Effector memory CD4-positive, alpha-beta T cell (primary cell): ENCODE data around the gene MMP25.
"Not testable (repeated sequence)": the region's sequence is repeated elsewhere in the genome, so short reads cannot be mapped to it uniquely, and the experiment has no call there.

ENCODE experiments used
- DNase-seq, 3 donors: peaks; one replicate each; pipeline ENCODE4 v3.0.0-alpha.2; 2020
- H3K27ac ChIP-seq: 2 replicates; pipeline ENCODE4 v1.7.0; 2013; ENCODE audit warnings: mild to moderate bottlenecking, low read length, moderate library complexity; ENCODE audit not compliant: insufficient read depth, poor library complexity, severe bottlenecking
- H3K27me3 ChIP-seq: replicated peaks from 2 replicates; pipeline ENCODE4 v1.7.0; 2013; ENCODE audit warnings: mild to moderate bottlenecking, low read length; ENCODE audit not compliant: insufficient read depth, control insufficient read depth, poor library complexity, severe bottlenecking
- H3K36me3 ChIP-seq: 2 replicates; pipeline ENCODE4 v1.7.0; 2013; ENCODE audit warnings: mild to moderate bottlenecking, low read length, moderate library complexity; ENCODE audit not compliant: control insufficient read depth, insufficient read depth
- H3K4me1 ChIP-seq: 2 replicates; pipeline ENCODE4 v1.7.0; 2013; ENCODE audit warnings: low read length, mild to moderate bottlenecking; ENCODE audit not compliant: control insufficient read depth, insufficient read depth, poor library complexity, severe bottlenecking
- H3K4me3 ChIP-seq: 2 replicates; pipeline ENCODE4 v1.7.0; 2013; ENCODE audit warnings: low read length, low read depth, mild to moderate bottlenecking; ENCODE audit not compliant: insufficient read depth, poor library complexity, severe bottlenecking
- H3K9me3 ChIP-seq: 2 replicates; pipeline ENCODE4 v1.7.0; 2013; ENCODE audit warnings: mild to moderate bottlenecking, low read length, moderate library complexity; ENCODE audit not compliant: control insufficient read depth

The MMP25 gene

DNA sequence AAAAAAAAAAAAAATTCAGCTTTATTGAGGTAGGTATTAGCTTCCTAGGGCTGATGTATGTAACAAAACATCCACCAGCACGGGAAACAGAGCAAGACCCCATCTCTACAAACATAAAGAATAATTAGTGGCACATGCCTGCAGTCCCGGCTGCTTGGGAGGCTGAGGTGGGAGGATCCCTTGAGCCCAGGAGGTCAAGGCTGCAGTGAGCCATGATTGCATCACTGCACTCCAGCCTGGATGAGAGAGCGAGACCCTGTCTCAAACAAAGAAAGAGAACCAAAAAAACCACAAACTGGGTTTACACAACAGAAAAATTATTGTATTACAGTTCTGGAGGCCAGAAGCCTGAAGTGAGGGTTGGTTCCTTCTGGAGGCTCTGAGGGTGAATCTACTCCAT lies 4.0 kb upstream of the MMP25 start:
- no peak for DNase-seq
- Histone ChIP-seq H3K27me3 (peaks cover 47% of the 10 kb centered on the region), H3K9me3 (no peaks in the 10 kb centered on the region), H3K4me3 (no peak overlapping the region), H3K4me1 (peaks cover 16% of the 10 kb centered on the region), H3K36me3 (no peaks in the 10 kb centered on the region), H3K27ac (no peak overlapping the region)

DNA sequence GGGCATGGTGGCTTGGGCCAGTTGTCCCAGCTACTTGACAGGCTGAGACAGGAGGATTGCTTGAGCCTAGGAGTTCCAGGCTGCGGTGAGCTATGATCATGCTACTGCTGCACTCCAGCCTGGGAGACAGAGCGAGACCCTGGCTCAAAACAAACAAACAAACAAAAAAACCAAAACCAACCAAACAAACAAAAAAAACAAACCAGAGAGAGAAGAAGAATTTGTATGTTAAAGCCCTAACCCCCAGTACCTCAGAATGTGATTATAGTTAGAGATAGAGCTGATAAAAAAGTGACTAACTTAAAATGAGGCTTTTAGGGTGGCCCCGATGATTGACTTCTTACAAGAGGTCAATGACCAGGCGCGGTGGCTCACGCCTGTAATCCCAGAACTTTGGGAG lies 1.7 kb upstream of the MMP25 start:
- Histone ChIP-seq H3K4me3 (no peak overlapping the region), H3K9me3 (no peaks in the 10 kb centered on the region), H3K36me3 (no peaks in the 10 kb centered on the region), H3K27me3 (peaks cover 32% of the 10 kb centered on the region), H3K4me1 (peaks cover 16% of the 10 kb centered on the region), H3K27ac (no peak overlapping the region)
- DNase-seq, result no peak

DNA sequence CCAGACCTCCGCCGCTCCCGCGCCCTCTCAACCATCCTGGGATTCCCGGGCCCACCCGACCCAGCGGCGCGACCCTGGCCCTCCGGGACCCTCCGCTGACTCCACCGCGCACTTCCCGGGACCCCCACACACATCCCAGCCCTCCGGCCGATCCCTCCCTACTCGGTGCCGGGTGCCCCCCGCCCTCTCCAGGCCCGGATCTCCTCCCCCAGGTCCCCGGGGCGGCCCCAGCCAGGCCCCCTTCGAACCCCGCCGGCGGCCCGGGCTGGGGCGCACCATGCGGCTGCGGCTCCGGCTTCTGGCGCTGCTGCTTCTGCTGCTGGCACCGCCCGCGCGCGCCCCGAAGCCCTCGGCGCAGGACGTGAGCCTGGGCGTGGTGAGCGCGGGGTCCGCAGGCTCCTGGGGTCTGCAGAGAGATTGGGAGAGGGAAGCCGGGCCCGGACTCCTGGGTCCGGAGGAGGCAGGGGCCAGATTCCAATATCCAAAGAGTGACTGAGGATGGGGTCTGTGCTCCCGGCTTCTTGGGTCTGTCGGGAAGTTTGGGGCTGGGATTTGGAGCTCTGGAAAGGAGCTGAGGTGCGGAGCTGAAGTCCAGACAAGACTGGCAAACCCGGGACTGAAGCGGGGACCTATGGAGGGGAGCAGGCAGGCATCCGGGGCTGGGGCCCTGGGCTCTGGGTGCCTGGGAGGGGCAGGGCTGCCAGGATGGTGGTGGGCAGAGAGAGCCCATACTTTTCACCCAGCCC lies 453 bp downstream of the MMP25 start:
- Histone ChIP-seq H3K4me3 (peak overlapping the region; percentile 18), H3K27ac (no peak overlapping the region), H3K9me3 (no peaks in the 10 kb centered on the region), H3K4me1 (peaks cover 16% of the 10 kb centered on the region), H3K36me3 (no peaks in the 10 kb centered on the region), H3K27me3 (peaks cover 27% of the 10 kb centered on the region)
- DNase-seq, result no peak

DNA sequence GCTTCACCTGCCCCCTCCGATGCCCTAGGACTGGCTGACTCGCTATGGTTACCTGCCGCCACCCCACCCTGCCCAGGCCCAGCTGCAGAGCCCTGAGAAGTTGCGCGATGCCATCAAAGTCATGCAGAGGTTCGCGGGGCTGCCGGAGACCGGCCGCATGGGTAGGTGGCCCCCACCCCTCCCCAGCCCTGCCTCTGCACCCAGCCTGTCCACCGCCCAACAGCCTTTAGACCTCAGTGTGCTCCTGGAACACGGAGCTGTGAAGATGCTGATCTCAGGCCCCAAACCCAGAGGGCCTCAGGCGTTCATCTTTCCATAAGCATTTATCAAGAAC lies 993 bp downstream of the MMP25 start:
- Histone ChIP-seq H3K4me1 (peaks cover 16% of the 10 kb centered on the region), H3K36me3 (no peaks in the 10 kb centered on the region), H3K4me3 (no peak overlapping the region), H3K27ac (no peak overlapping the region), H3K9me3 (no peaks in the 10 kb centered on the region), H3K27me3 (peaks cover 27% of the 10 kb centered on the region)
- no peak for DNase-seq

DNA sequence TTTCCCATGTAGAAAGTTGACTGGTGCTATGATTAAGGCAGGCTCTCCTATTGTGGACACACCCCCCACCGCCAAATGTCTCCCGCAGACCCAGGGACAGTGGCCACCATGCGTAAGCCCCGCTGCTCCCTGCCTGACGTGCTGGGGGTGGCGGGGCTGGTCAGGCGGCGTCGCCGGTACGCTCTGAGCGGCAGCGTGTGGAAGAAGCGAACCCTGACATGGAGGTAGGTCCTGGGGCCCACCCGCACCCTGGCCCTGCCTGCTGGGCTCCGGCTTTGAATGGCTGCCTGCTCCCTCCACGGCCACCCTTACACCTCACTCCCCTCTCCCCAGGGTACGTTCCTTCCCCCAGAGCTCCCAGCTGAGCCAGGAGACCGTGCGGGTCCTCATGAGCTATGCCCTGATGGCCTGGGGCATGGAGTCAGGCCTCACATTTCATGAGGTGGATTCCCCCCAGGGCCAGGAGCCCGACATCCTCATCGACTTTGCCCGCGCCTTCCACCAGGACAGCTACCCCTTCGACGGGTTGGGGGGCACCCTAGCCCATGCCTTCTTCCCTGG lies 3.6 kb downstream of the MMP25 start:
- H3K27ac ChIP-seq, result no peak overlapping the region
- no peak overlapping the region for H3K4me3 ChIP-seq
- no peak for DNase-seq
- no peaks in the 10 kb centered on the region for H3K36me3 ChIP-seq
- peaks cover 19% of the 10 kb centered on the region for H3K4me1 ChIP-seq
- peaks cover 7% of the 10 kb centered on the region for H3K27me3 ChIP-seq
- no peaks in the 10 kb centered on the region for H3K9me3 ChIP-seq

DNA sequence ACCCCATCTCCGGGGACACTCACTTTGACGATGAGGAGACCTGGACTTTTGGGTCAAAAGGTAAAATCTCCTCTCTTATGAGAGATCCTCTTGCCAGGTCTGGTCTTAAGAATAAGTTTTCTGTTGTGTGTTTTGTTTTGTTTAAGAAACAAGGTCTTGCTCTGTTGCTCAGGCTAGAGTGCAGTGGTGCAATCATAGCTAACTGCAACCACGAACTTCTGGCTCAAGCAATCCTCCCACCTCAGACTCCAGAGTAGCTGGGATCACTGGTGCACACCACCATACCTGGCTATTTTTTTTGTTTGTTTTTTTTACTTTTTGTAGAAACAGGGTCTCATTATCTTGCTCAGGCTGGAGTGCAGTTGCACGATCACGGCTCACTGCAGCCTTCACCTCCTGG lies 4.1 kb downstream of the MMP25 start:
- no peaks in the 10 kb centered on the region for H3K9me3 ChIP-seq
- peaks cover 7% of the 10 kb centered on the region for H3K27me3 ChIP-seq
- no peak overlapping the region for H3K4me3 ChIP-seq
- DNase-seq, result no peak
- no peaks in the 10 kb centered on the region for H3K36me3 ChIP-seq
- peaks cover 24% of the 10 kb centered on the region for H3K4me1 ChIP-seq
- H3K27ac ChIP-seq, result no peak overlapping the region

DNA sequence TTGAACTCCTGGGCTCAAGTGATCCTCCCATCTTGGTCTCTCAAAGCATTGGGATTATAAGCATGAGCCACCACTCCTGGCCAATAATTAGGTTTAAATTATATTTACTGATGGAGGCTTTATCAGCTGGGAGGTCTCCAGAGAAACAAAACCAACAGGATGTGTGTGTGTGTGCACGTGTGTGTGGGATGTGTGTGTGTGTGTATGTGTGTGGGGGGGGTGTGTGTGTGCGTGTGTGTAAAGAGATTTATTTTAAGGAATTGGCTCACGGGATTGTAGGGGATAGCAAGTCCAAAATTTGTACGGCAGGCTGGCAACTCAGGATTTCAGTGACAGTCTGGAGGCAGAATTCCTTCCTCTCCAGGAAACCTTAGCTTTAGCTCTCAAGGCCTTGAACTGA lies 4.6 kb downstream of the MMP25 start:
- H3K4me3 ChIP-seq, result no peak overlapping the region
- H3K27me3 ChIP-seq, result peaks cover 7% of the 10 kb centered on the region
- no peaks in the 10 kb centered on the region for H3K9me3 ChIP-seq
- peaks cover 23% of the 10 kb centered on the region for H3K4me1 ChIP-seq
- no peaks in the 10 kb centered on the region for H3K36me3 ChIP-seq
- no peak overlapping the region for H3K27ac ChIP-seq
- no peak for DNase-seq

DNA sequence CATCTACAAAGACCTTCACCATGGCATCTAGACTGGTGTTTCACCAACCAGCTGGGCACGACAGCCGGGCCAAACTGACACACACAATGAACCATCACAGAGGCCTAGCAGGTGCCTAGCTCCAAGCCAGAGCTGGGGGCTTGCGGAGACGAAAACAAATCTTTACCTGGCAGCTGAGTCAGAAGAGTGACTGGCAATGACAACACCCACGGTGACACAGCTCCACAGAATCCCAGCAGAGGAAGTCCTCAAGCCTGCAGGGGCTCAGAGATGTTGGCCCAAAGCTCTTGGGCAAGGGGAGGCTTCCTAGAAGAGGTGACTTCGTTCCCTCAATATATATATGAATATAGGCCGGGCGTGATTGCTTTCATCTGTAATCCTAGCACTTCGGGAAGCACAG lies 5.1 kb downstream of the MMP25 start:
- H3K27ac ChIP-seq, result no peak overlapping the region
- H3K9me3 ChIP-seq, result no peaks in the 10 kb centered on the region
- H3K27me3 ChIP-seq, result peaks cover 7% of the 10 kb centered on the region
- H3K4me1 ChIP-seq, result peaks cover 18% of the 10 kb centered on the region
- H3K4me3 ChIP-seq, result no peak overlapping the region
- DNase-seq, result no peak
- no peaks in the 10 kb centered on the region for H3K36me3 ChIP-seq

DNA sequence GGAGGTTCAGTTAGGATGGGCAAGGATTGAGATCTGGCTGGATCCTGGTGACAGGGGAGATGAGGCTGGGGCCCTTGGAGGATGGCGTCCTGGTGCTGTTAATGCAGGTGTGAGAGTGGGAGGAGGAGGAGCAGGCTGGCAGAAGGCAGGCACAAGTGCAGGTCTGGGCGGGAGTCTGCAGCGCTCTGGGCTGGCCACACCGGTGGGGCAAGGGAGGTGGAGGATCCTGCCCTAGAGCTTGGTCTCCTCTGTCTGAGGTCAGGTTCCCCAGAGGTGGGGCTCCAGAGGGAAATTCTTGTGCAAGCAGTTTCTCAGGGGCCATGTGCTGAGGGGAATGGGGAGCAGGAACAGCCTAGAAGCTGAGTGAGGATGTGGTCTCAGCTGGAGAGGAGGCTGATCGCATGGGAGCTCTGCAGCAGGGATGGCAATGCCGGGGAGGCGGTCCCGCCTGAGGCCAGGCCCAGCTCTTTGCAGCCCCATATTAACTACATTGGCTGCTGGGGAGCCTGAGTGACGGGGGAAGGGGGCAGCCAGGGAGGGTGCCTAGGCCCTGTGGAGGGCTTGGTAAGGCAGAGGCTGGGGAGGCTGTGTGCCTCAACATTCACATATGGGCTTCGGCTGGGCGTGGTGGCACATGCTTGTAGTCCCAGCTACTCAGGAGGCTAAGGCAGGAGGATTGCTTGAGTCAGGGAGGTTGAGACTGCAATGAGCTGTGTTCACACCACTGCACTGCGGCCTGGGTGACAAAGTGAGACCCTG lies 6.4 kb downstream of the MMP25 start:
- not testable (repeated sequence) for DNase-seq, H3K9me3 ChIP-seq, H3K27me3 ChIP-seq, H3K36me3 ChIP-seq, H3K27ac ChIP-seq, H3K4me3 ChIP-seq
- peaks cover 23% of the 10 kb centered on the region for H3K4me1 ChIP-seq

DNA sequence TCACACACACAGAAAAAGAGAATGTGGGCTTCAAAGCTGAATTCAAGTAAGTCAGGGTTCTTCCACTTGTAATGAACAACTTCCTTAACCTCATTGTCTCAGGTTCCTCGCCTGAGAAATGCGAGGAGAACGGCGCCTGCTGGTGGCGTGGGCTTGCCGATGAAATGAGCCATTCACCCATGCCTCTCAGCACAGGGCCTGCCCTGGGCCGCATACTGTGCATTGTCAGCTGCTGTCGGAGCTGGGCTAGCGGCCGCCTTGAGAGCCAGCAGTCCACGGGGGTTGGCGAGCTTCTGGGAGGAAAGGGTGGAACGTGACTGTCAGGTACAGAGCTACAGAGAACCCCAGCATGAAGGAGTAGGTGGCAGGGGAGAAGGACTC lies 7.0 kb downstream of the MMP25 start:
- H3K9me3 ChIP-seq, H3K4me3 ChIP-seq, H3K27me3 ChIP-seq, H3K27ac ChIP-seq, H3K36me3 ChIP-seq, DNase-seq: not testable (repeated sequence)
- peaks cover 29% of the 10 kb centered on the region for H3K4me1 ChIP-seq
